ENCODE data around the gene PDGFB.
A peak's percentile ranks its signal among the peaks of the same experiment; 100 is the strongest.
"Not testable (repeated sequence)": the region's sequence is repeated elsewhere in the genome, so short reads cannot be mapped to it uniquely, and the experiment has no call there.

PDGFB gene

GRCh38 chr22:39220450-39220849 is 24.3 kb downstream of the PDGFB start:
- ChIA-PET CTCF (no interaction called here), POLR2A (no interaction called here)
- DNase-seq (ENCODE audit: extremely low spot score), result no peak
- TF ChIP-seq CTCF (IDR thresholded peaks at IDR 0.05; ENCODE audit: control extremely low read depth, extremely low read depth, low read depth, missing control alignments), result no peak

- CTCF ChIA-PET, result no interaction called here
- POLR2A ChIA-PET, result no interaction called here
- TF ChIP-seq CTCF (IDR thresholded peaks at IDR 0.05; ENCODE audit: control extremely low read depth, extremely low read depth, low read depth, missing control alignments), result no peak
- DNase-seq (ENCODE audit: extremely low spot score), result no peak
Measured at GRCh38 chr22:39219071-39220039, 25.4 kb downstream of the PDGFB start.

GRCh38 chr22:39218432-39218831 is 26.4 kb downstream of the PDGFB start:
- DNase-seq (ENCODE audit: extremely low spot score); CTCF ChIA-PET; POLR2A ChIA-PET: not testable (repeated sequence)

- POLR2A ChIA-PET, result no interaction called here
Measured at GRCh38 chr22:39216143-39216490, 28.7 kb downstream of the PDGFB start.

GRCh38 chr22:39215426-39216142 is 29.2 kb downstream of the PDGFB start:
- ChIA-PET CTCF (interaction anchor here (0.7 to 3.1 kb wide), 15 partner anchors 8 to 300 kb away, joined by 3 to 15 read pairs (median 3); no protein-coding TSS in a partner anchor), POLR2A (no interaction called here)
- TF ChIP-seq CTCF (IDR thresholded peaks at IDR 0.05; ENCODE audit: control extremely low read depth, extremely low read depth, low read depth, missing control alignments), result peak; percentile 44
- DNase-seq (ENCODE audit: extremely low spot score), result peak; percentile 68

More at GRCh38 chr22:39216143-39216490, 28.7 kb downstream of the PDGFB start:
- CTCF ChIA-PET, result interaction anchor here (0.7 to 3.1 kb wide), 10 partner anchors 9 to 93 kb away, joined by 3 to 15 read pairs (median 4); no protein-coding TSS in a partner anchor
- no peak for TF ChIP-seq CTCF (IDR thresholded peaks at IDR 0.05; ENCODE audit: control extremely low read depth, extremely low read depth, low read depth, missing control alignments)
- no peak for DNase-seq (ENCODE audit: extremely low spot score)

- TF ChIP-seq CTCF (IDR thresholded peaks at IDR 0.05; ENCODE audit: control extremely low read depth, extremely low read depth, low read depth, missing control alignments), result no peak
- ChIA-PET POLR2A (no interaction called here), CTCF (interaction anchor here (0.8 to 3.1 kb wide), 12 partner anchors 11 to 301 kb away, joined by 3 to 15 read pairs (median 3); no protein-coding TSS in a partner anchor)
Measured at GRCh38 chr22:39215070-39215396, 29.7 kb downstream of the PDGFB start.

More at GRCh38 chr22:39215070-39215396, 29.7 kb downstream of the PDGFB start:
- no peak for DNase-seq (ENCODE audit: extremely low spot score)
